Esophagus (tissue), 2 donors: ENCODE results near the gene DYNC1H1. TPM values are rescaled to one million over a fixed set of nuclear protein-coding genes. Genes with fewer than 3 reads are reported as not detected.

Source experiments
- H3K27ac ChIP-seq, 2 donors: one replicate each; pipeline ENCODE4 v1.5.1; 2013; ENCODE audit warnings: low read depth in 2 of 2, mild to moderate bottlenecking in 2 of 2, inconsistent platforms in 1 of 2, low read length in 1 of 2, moderate library complexity in 1 of 2
- H3K27me3 ChIP-seq, 2 donors: one replicate each; pipeline ENCODE4 v1.6.1; 2013; ENCODE audit warnings: low read length in 2 of 2, control low read depth in 1 of 2, mild to moderate bottlenecking in 1 of 2; ENCODE audit not compliant: insufficient read depth in 2 of 2, control insufficient read depth in 1 of 2
- H3K36me3 ChIP-seq, 2 donors: one replicate each; pipeline ENCODE4 v1.6.1; 2013; ENCODE audit warnings: low read length in 1 of 2; ENCODE audit not compliant: control insufficient read depth in 2 of 2, insufficient read depth in 2 of 2
- H3K4me1 ChIP-seq, 2 donors: one replicate each; pipeline ENCODE4 v1.6.1; 2013; ENCODE audit warnings: low read length in 1 of 2; ENCODE audit not compliant: control insufficient read depth in 2 of 2, insufficient read depth in 2 of 2
- H3K4me3 ChIP-seq, 2 donors: one replicate each; pipeline ENCODE4 v1.5.1; 2013; ENCODE audit warnings: low read length in 2 of 2, mild to moderate bottlenecking in 2 of 2, low read depth in 1 of 2, moderate library complexity in 1 of 2
- H3K9me3 ChIP-seq, 2 donors: one replicate each; pipeline ENCODE4 v1.6.1; 2013; ENCODE audit warnings: mild to moderate bottlenecking in 2 of 2, low read depth in 1 of 2, low read length in 1 of 2, moderate library complexity in 1 of 2; ENCODE audit not compliant: control insufficient read depth in 2 of 2, insufficient read depth in 1 of 2
- WGBS, 2 donors: extraction: QIAGEN DNeasy Blood & Tissue Kit; methylation state at CpG; one replicate each; pipeline ENCODE4 v1.1.7; 2013; 5-methylcytosine and 5-hydroxymethylcytosine counted together
- polyA plus RNA-seq, 2 donors: library from polyadenylated mRNA; stranded (reverse); fragments of 200-250 nt; gene quantifications; one replicate each; pipeline ENCODE4 v1.2.3, GENCODE V29; 2013
- donor health status: healthy with polysubstance abuse.
- donor health status: Bipolar disorder and iron deficiency.

The DYNC1H1 gene
- polyA plus RNA-seq, 2 donors, result 115 to 116 TPM

- 67 to 76% methylated on average over 8 of the region's 8 CpGs for WGBS, 2 donors
- H3K4me3 ChIP-seq, result no peak overlapping the region
- no peak overlapping the region for H3K27ac ChIP-seq
- no peaks in the 10 kb centered on the region for H3K27me3 ChIP-seq
- peaks cover 2 to 3% of the 10 kb centered on the region in 2 donors for H3K4me1 ChIP-seq
- H3K36me3 ChIP-seq, result no peaks in the 10 kb centered on the region
- H3K9me3 ChIP-seq, result no peaks in the 10 kb centered on the region
These were observed 11.2 kb upstream of the DYNC1H1 start for GRCh38 chr14:101953151-101953550.

DNA sequence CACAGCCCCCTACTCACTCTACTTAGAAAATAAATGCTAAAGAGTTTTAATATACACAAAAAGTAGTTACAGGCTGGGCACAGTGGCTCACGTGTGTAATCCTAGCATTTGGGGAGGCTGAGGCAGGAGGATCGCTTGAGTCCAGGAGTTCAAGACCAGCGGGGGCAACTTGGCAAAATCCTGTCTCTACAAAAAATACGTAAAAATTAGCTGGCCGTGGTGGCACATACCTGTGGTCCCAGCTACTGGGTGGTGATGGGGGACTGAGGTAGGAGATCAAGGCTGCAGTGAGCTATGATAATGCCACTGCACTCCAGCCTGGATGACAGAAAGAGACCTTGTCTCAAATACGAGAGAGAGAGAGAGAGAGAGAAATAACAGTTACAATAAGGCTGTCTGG, 9.9 kb upstream of the DYNC1H1 start:
- H3K4me3 ChIP-seq, result no peak overlapping the region
- H3K36me3 ChIP-seq, result no peaks in the 10 kb centered on the region
- peaks cover 0 to under 1% of the 10 kb centered on the region in 2 donors for H3K4me1 ChIP-seq
- H3K9me3 ChIP-seq, result no peaks in the 10 kb centered on the region
- no peaks in the 10 kb centered on the region for H3K27me3 ChIP-seq
- 89 to 91% methylated on average over 6 of the region's 6 CpGs for WGBS, 2 donors
- no peak overlapping the region for H3K27ac ChIP-seq

GRCh38 chr14:101955695-101956161, 8.6 kb upstream of the DYNC1H1 start:
- Histone ChIP-seq H3K9me3 (no peaks in the 10 kb centered on the region), H3K27me3 (no peaks in the 10 kb centered on the region), H3K36me3 (no peaks in the 10 kb centered on the region), H3K27ac (no peak overlapping the region), H3K4me3 (no peak overlapping the region), H3K4me1 (no peaks in the 10 kb centered on the region)
- 79 to 80% methylated on average over 34 of the region's 34 CpGs for WGBS, 2 donors

GRCh38 chr14:101956179-101956885, 8.0 kb upstream of the DYNC1H1 start:
- no peaks in the 10 kb centered on the region for H3K9me3 ChIP-seq
- no peak overlapping the region for H3K27ac ChIP-seq
- 83 to 86% methylated on average over 25 of the region's 25 CpGs for WGBS, 2 donors
- no peak overlapping the region for H3K4me3 ChIP-seq
- H3K27me3 ChIP-seq, result no peaks in the 10 kb centered on the region
- H3K36me3 ChIP-seq, result no peaks in the 10 kb centered on the region
- peaks cover 0 to 2% of the 10 kb centered on the region in 2 donors for H3K4me1 ChIP-seq

GRCh38 chr14:101957406-101958234, 6.8 kb upstream of the DYNC1H1 start:
- peaks cover 2 to 3% of the 10 kb centered on the region in 2 donors for H3K4me1 ChIP-seq
- H3K27ac ChIP-seq, result no peak overlapping the region

DNA sequence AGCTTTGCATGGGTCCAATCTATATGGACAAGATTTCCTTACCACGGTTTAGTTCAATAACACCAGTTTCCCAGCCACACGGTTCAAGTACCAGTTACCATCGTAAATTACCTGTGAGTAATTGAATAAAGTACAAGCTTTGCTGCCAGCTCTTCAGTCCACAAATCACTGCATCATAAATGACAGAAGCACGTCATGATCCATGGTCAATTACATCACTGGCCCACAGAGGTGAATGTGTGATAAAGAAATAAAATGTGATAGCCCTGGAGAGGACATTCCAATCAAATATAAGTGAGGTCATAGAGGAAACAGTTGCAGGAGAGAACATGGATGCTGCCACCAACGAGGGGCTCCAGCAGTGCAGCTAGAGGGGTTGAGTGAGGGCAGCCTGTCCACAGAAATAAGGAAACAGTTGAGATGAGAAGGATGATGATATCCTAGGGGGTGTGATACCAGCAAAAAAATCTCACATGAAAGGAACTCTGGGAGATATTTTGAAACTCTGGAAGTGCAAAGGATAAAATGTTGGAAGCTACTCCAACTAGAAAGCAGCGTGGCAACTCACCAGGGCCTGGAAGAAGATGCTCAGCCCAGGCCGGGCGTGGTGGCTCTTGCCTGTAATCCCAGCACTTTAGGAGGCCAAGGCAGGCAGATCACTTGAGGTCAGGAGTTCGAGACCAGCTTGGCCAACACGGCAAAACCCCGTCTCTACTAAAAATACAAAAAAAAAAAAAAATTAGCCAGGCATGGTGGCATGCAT, 5.8 kb upstream of the DYNC1H1 start:
- Histone ChIP-seq H3K4me1 (peaks cover 2 to 3% of the 10 kb centered on the region in 2 donors), H3K9me3 (no peaks in the 10 kb centered on the region), H3K4me3 (no peak overlapping the region), H3K27me3 (no peaks in the 10 kb centered on the region), H3K27ac (no peak overlapping the region), H3K36me3 (no peaks in the 10 kb centered on the region)
- WGBS, 2 donors, result 73 to 78% methylated on average over 11 of the region's 11 CpGs

More at GRCh38 chr14:101957406-101958234, 6.8 kb upstream of the DYNC1H1 start:
- no peak overlapping the region for H3K4me3 ChIP-seq
- no peaks in the 10 kb centered on the region for H3K27me3 ChIP-seq
- H3K36me3 ChIP-seq, result no peaks in the 10 kb centered on the region
- H3K9me3 ChIP-seq, result no peaks in the 10 kb centered on the region
- WGBS, 2 donors, result 83 to 87% methylated on average over 13 of the region's 13 CpGs

GRCh38 chr14:101959277-101959676, 5.1 kb upstream of the DYNC1H1 start:
- H3K36me3 ChIP-seq, result no peaks in the 10 kb centered on the region
- H3K27ac ChIP-seq, result no peak overlapping the region
- H3K27me3 ChIP-seq, result no peaks in the 10 kb centered on the region
- peaks cover 2 to 5% of the 10 kb centered on the region in 2 donors for H3K4me1 ChIP-seq
- no peaks in the 10 kb centered on the region for H3K9me3 ChIP-seq
- 85 to 91% methylated on average over 2 of the region's 2 CpGs for WGBS, 2 donors
- no peak overlapping the region for H3K4me3 ChIP-seq

GRCh38 chr14:101960225-101960624, 4.1 kb upstream of the DYNC1H1 start:
- 56 to 57% methylated on average over 13 of the region's 13 CpGs for WGBS, 2 donors
- H3K27ac ChIP-seq, result no peak overlapping the region
- no peaks in the 10 kb centered on the region for H3K27me3 ChIP-seq
- H3K36me3 ChIP-seq, result no peaks in the 10 kb centered on the region
- H3K4me3 ChIP-seq, result no peak overlapping the region
- H3K9me3 ChIP-seq, result no peaks in the 10 kb centered on the region
- H3K4me1 ChIP-seq, result peaks cover 2 to 5% of the 10 kb centered on the region in 2 donors

DNA sequence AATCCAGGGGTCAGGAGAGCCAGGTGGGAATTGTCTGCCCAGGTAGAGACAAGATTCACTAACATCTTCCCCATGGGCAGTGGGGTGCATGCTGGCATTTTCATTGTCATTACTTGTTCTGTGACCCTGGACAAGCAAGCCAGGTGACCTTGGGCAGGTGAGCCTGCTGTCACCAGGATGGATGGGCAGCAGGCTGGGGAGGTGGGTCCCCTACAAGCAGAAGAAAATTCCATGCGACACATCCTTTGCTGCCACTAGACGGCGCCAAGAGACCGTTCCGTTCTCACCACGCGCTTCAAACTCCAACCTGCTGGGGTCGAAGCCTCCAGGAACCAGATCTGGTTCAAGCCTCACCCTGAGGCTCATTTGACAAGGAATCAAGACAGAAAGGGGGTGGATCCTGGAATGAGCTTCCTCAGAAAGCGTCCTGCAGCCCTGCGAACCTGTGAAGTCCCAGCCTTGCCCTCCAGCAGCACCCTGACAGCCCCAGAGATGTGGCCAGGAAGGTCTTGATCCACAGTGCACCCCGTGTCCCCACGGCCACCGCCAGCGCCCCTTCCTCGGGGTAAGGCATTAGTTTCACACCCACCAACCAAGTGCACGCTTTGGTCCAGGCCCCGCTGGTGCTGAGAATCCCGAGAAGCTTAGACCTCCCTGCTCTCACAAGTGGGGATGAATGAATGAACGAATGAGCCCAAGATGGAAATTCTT, 3.2 kb upstream of the DYNC1H1 start:
- Histone ChIP-seq H3K36me3 (no peaks in the 10 kb centered on the region), H3K9me3 (no peaks in the 10 kb centered on the region), H3K4me3 (no peak overlapping the region), H3K27me3 (no peaks in the 10 kb centered on the region), H3K27ac (no peak overlapping the region), H3K4me1 (peaks cover 2 to 5% of the 10 kb centered on the region in 2 donors)
- 29 to 31% methylated on average over 19 of the region's 19 CpGs for WGBS, 2 donors
